Measurements from ENCODE around the gene LCNL1.

The LCNL1 gene

GRCh38 chr9:136946228-136947027 is 36.4 kb upstream of the LCNL1 start:
- in situ Hi-C loops (cut with MboI; ENCODE audit: low sequenced_read_pairs) = no loop called here

- in situ Hi-C loops (cut with MboI; ENCODE audit: low sequenced_read_pairs) = no loop called here
Observed at GRCh38 chr9:136947028-136947891, 35.5 kb upstream of the LCNL1 start.

- in situ Hi-C loops (cut with MboI; ENCODE audit: low sequenced_read_pairs) = no loop called here
Observed at GRCh38 chr9:136947955-136948510, 34.8 kb upstream of the LCNL1 start.

GRCh38 chr9:136949239-136949816 is 33.5 kb upstream of the LCNL1 start:
- in situ Hi-C loops (cut with MboI; ENCODE audit: low sequenced_read_pairs) = no loop called here

- in situ Hi-C loops (cut with MboI; ENCODE audit: low sequenced_read_pairs) = no loop called here
Observed at GRCh38 chr9:136949817-136950655, 32.8 kb upstream of the LCNL1 start.

- in situ Hi-C loops (cut with MboI; ENCODE audit: low sequenced_read_pairs) = no loop called here
Observed at GRCh38 chr9:136950656-136951276, 32.0 kb upstream of the LCNL1 start.

GRCh38 chr9:136951541-136952320 is 31.1 kb upstream of the LCNL1 start, which contains the start of gene LCN12:
Gene LCN12 (plus strand): TSS chr9:136952273. CDS start chr9:136952328, 55 bp downstream.
- in situ Hi-C loops (cut with MboI; ENCODE audit: low sequenced_read_pairs) = no loop called here

GRCh38 chr9:136952321-136952850 is 30.4 kb upstream of the LCNL1 start:
- in situ Hi-C loops (cut with MboI; ENCODE audit: low sequenced_read_pairs) = no loop called here

- in situ Hi-C loops (cut with MboI; ENCODE audit: low sequenced_read_pairs) = no loop called here
Observed at GRCh38 chr9:136952876-136953770, 29.7 kb upstream of the LCNL1 start.

- in situ Hi-C loops (cut with MboI; ENCODE audit: low sequenced_read_pairs) = no loop called here
Observed at GRCh38 chr9:136953771-136954269, 29.0 kb upstream of the LCNL1 start.

- in situ Hi-C loops (cut with MboI; ENCODE audit: low sequenced_read_pairs) = no loop called here
Observed at GRCh38 chr9:136954270-136955083, 28.3 kb upstream of the LCNL1 start.

- in situ Hi-C loops (cut with MboI; ENCODE audit: low sequenced_read_pairs) = no loop called here
Observed at GRCh38 chr9:136955202-136955942, 27.4 kb upstream of the LCNL1 start.

GRCh38 chr9:136955943-136956335 is 26.9 kb upstream of the LCNL1 start:
- in situ Hi-C loops (cut with MboI; ENCODE audit: low sequenced_read_pairs) = no loop called here

- in situ Hi-C loops (cut with MboI; ENCODE audit: low sequenced_read_pairs) = no loop called here
Observed at GRCh38 chr9:136956604-136957003, 26.2 kb upstream of the LCNL1 start.

GRCh38 chr9:136957461-136957860 is 25.3 kb upstream of the LCNL1 start:
- in situ Hi-C loops (cut with MboI; ENCODE audit: low sequenced_read_pairs) = no loop called here

GRCh38 chr9:136957901-136958300 is 24.9 kb upstream of the LCNL1 start:
- in situ Hi-C loops (cut with MboI; ENCODE audit: low sequenced_read_pairs) = no loop called here

All from HL-60/S4 treated with phorbol 12-myristate 13-acetate at 8.2 ng/mL for 4 days and 3 days (cell line).